ENCODE data around the gene COQ5. TPM values are rescaled to one million over a fixed set of nuclear protein-coding genes. Genes with fewer than 3 reads are reported as not detected.
A peak's percentile ranks its signal among the peaks of the same experiment; 100 is the strongest.
"Not testable (repeated sequence)": the region's sequence is repeated elsewhere in the genome, so short reads cannot be mapped to it uniquely, and the experiment has no call there.

Gene COQ5
- total RNA-seq, 2 donors from 2014 or later = 18.1 to 26.7 TPM

GRCh38 chr12:120529641-120530417 is 871 bp upstream of the COQ5 start:
- no peaks in the 10 kb centered on the region for H3K9me3 ChIP-seq
- peak overlapping the region; percentile 89 for H3K27ac ChIP-seq
- 15% methylated on average over 19 of the region's 19 CpGs for WGBS
- TF ChIP-seq CTCF (IDR thresholded peaks at IDR 0.05) (peak in 1 of 4 experiments; percentile 9), POLR2A (IDR thresholded peaks at IDR 0.05) (no peak), POLR2AphosphoS5 (IDR thresholded peaks at IDR 0.05) (peak; percentile 35)
- peak overlapping the region; percentile 65 to 74 for H3K4me3 ChIP-seq
- H3K27me3 ChIP-seq (replicated peaks; ENCODE audit: insufficient read depth) = no peaks in the 10 kb centered on the region
- H3K4me1 ChIP-seq (replicated peaks) = peaks cover 6% of the 10 kb centered on the region
- DNase-seq (ENCODE audit: low spot score) = peak; percentile 52
- intact Hi-C loops (cut with DNase I) = no loop called here
- no peaks in the 10 kb centered on the region for H3K36me3 ChIP-seq

- Histone ChIP-seq H3K9me3 (no peaks in the 10 kb centered on the region), H3K4me3 (no peak overlapping the region), H3K27me3 (replicated peaks; ENCODE audit: insufficient read depth) (no peaks in the 10 kb centered on the region), H3K27ac (no peak overlapping the region), H3K4me1 (replicated peaks) (no peaks in the 10 kb centered on the region), H3K36me3 (no peaks in the 10 kb centered on the region)
- no peak for DNase-seq (ENCODE audit: low spot score)
- intact Hi-C loops (cut with DNase I) = no loop called here
- 92% methylated on average over 9 of the region's 9 CpGs for WGBS
- TF ChIP-seq CTCF (IDR thresholded peaks at IDR 0.05) (no peak), POLR2AphosphoS5 (IDR thresholded peaks at IDR 0.05) (no peak), POLR2A (IDR thresholded peaks at IDR 0.05) (no peak)
Measured at GRCh38 chr12:120522568-120522967, 6.4 kb downstream of the COQ5 start.

GRCh38 chr12:120519324-120519723 is 9.6 kb downstream of the COQ5 start:
- H3K4me3 ChIP-seq; H3K27me3 ChIP-seq (replicated peaks; ENCODE audit: insufficient read depth); H3K36me3 ChIP-seq; H3K27ac ChIP-seq; intact Hi-C loops (cut with DNase I); H3K9me3 ChIP-seq; DNase-seq (ENCODE audit: low spot score); H3K4me1 ChIP-seq (replicated peaks): not testable (repeated sequence)
- WGBS = over 99% methylated on average over 8 of the region's 8 CpGs

GRCh38 chr12:120515496-120515895 is 13.5 kb downstream of the COQ5 start:
- Histone ChIP-seq H3K4me1 (replicated peaks) (no peaks in the 10 kb centered on the region), H3K4me3 (no peak overlapping the region), H3K27me3 (replicated peaks; ENCODE audit: insufficient read depth) (no peaks in the 10 kb centered on the region), H3K36me3 (no peaks in the 10 kb centered on the region), H3K27ac (no peak overlapping the region), H3K9me3 (no peaks in the 10 kb centered on the region)
- TF ChIP-seq POLR2A (IDR thresholded peaks at IDR 0.05) (no peak), POLR2AphosphoS5 (IDR thresholded peaks at IDR 0.05) (no peak), CTCF (IDR thresholded peaks at IDR 0.05) (no peak)
- WGBS = 94% methylated on average over 2 of the region's 2 CpGs
- DNase-seq (ENCODE audit: low spot score) = no peak
- intact Hi-C loops (cut with DNase I) = no loop called here

- Histone ChIP-seq H3K4me3 (no peak overlapping the region), H3K27me3 (replicated peaks; ENCODE audit: insufficient read depth) (no peaks in the 10 kb centered on the region), H3K27ac (no peak overlapping the region), H3K9me3 (no peaks in the 10 kb centered on the region), H3K4me1 (replicated peaks) (no peaks in the 10 kb centered on the region), H3K36me3 (no peaks in the 10 kb centered on the region)
- intact Hi-C loops (cut with DNase I) = no loop called here
- 71% methylated on average over 7 of the region's 7 CpGs for WGBS
- DNase-seq (ENCODE audit: low spot score) = no peak
- TF ChIP-seq POLR2AphosphoS5 (IDR thresholded peaks at IDR 0.05) (no peak), CTCF (IDR thresholded peaks at IDR 0.05) (no peak), POLR2A (IDR thresholded peaks at IDR 0.05) (no peak)
Measured at GRCh38 chr12:120514002-120514401, 15.0 kb downstream of the COQ5 start.

Measured in prostate gland (tissue), 2 donors.